OCI-LY7 (cell line): ENCODE data around the gene NF1.

Experiments used
- CTCF ChIP-seq: fragments of 200-600 bp; sonication (generic); conservative IDR thresholded peaks from 2 replicates; pipeline ENCODE4 v1.5.1; 2014; ENCODE audit warnings: mild to moderate bottlenecking, antibody characterized with exemption, low read length, moderate library complexity, mixed read lengths
- EZH2phosphoT487 ChIP-seq: fragments of 200-600 bp; sonication (generic); IDR thresholded peaks from 2 replicates; pipeline ENCODE4 v1.6.1; 2018; ENCODE audit warnings: low read depth, borderline replicate concordance, mild to moderate bottlenecking, mixed run types, antibody characterized with exemption, low read length, moderate library complexity, mixed read lengths

GRCh38 chr17:31195305-31195704, 100.5 kb downstream of the NF1 start:
- TF ChIP-seq CTCF (no peak), EZH2phosphoT487 (no peak)
